GM12873 (cell line): ENCODE measurements around the gene OR6N1.

Source experiments
- TF ChIP-seq, protein P1 (sequence below): IDR thresholded peaks from 2 replicates; pipeline ENCODE4 v1.5.1; 2012; ENCODE audit warnings: low read depth, mild to moderate bottlenecking, moderate library complexity, low read length, control low read depth; ENCODE audit not compliant: insufficient read depth; ENCODE audit errors: missing control alignments

OR6N1 gene, protein sequence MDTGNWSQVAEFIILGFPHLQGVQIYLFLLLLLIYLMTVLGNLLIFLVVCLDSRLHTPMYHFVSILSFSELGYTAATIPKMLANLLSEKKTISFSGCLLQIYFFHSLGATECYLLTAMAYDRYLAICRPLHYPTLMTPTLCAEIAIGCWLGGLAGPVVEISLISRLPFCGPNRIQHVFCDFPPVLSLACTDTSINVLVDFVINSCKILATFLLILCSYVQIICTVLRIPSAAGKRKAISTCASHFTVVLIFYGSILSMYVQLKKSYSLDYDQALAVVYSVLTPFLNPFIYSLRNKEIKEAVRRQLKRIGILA

DNA sequence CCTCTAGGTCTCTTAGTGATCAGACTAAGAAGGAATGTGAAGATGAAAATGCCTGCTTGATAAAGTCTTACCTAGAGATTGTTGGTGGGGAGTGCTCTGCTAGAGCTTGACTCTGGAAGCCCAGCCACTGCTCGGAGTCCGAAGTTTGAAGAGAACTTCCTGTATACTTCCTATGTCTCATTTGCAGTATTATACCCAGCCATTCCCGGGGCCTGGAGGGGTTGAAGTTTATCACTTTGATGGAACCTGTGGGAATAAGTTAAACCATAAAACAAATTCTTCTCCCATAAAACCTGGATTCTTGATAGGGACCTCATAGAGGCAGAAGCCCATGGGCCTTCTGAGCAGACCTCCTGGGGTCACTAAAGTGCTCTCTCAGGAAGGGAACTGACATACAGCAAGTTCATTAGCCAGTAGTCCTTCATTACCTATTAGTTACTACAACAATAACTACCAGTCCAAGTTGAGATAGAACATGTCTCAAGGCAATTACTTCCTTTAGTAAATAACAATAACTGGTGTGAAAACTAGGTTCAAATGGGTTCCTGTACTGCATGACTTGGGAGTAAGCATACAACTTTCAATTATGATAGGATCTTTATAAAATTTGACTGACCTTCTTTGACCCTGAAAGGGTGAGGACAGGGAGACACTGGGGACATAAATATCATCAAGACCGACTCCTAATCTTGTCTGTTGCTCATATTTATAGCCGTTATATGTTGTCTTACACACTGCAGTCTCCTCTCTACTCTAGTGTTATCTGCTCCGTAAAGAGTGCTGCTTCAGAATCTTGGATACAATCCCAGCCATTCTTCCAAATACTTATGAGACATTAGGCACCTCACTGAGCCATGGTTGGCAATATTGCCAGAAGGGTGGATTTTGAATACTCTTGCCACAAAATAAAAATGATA lies at the start of gene OR6N1:
Gene OR6N1, minus strand, starts transcription at position 246 of the 917 bp plus-strand sequence. CDS start 5,513 bp downstream, outside the sequence.
- TF ChIP-seq, protein P1, sequence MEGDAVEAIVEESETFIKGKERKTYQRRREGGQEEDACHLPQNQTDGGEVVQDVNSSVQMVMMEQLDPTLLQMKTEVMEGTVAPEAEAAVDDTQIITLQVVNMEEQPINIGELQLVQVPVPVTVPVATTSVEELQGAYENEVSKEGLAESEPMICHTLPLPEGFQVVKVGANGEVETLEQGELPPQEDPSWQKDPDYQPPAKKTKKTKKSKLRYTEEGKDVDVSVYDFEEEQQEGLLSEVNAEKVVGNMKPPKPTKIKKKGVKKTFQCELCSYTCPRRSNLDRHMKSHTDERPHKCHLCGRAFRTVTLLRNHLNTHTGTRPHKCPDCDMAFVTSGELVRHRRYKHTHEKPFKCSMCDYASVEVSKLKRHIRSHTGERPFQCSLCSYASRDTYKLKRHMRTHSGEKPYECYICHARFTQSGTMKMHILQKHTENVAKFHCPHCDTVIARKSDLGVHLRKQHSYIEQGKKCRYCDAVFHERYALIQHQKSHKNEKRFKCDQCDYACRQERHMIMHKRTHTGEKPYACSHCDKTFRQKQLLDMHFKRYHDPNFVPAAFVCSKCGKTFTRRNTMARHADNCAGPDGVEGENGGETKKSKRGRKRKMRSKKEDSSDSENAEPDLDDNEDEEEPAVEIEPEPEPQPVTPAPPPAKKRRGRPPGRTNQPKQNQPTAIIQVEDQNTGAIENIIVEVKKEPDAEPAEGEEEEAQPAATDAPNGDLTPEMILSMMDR, result no peak

DNA sequence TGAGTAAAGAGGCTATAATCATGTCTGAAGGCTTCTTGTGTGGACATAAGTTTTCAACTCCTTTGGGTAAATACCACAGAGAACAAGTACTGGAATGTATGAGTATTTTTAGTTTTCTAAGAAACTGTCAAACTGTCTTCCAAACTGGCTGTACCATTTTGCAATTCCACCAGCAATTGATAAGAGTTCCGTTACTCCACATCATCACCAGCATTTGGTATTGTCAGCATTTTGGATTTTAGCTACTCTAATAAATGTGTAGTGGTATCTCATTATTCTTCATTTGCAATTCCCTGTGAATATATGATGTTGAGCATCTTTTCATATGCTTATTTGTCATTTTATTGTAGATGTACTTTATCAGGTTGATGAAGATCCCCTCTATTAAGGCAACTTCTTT lies 49.7 kb upstream of the OR6N1 start:
- TF ChIP-seq, protein P1, result no peak

DNA sequence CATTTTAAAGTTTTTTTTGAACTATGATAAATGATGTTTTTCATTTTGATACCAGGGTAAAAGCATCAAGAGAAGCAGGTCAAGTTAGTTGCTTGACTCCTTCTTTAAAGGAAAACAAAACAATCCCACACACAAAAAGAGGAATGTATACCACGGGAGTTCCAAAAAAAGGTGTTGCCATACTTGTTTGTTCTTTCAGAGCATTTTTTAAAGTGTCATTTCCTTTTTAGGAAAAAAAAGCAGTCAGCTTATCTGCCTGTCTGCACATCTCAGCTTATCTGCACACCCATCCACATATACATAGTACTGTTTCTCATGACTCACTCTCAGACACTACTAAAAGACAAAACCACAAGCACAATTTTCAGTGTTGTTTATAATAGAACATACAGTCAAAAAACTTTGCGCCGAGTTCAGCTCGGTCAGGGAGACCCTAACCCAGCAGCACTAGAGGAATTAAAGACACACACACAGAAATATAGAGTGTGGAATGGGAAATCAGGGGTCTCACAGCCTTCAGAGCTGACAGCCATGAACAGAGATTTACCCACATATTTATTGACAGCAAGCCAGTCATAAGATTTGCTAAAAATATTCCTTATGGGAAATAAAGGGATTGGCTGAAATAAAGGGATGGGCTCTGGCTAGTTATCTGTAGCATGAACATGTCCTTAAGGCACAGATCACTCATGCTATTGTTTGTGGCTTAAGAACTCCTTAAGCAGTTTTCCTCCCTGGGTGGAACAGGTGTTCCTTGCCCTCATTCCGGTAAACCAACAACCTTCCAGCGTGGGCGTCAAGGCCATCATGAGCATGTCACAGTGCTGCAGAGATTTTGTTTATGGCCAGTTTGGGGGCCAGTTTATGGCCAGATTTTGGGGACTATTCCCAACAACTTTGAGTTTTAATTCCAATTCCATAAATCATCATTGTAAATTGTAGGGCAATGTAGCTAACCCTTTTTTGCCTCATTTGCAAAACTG lies 47.8 kb upstream of the OR6N1 start:
- TF ChIP-seq, protein P1, result no peak

DNA sequence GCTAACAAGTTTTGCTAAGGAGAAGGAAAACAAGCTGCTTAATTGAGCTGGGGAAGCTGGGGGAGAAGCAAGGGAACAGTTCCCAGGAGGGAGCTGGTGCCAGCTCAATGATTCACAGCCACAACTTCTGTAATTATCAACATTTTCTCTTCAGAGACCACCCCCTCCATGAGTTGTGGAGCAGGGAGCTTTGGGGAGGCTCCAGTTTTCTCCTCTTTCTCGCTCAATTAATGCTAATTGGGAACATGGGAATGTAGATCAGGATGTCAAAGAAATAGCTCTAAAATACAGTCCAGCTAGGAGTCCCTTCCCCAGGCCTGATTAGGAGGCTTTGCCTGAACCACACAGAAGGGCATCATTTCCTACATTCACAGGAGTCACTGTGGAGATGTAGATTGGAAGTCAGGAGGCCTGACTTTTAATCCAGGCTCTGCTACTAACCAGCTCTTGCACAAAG lies 47.0 kb upstream of the OR6N1 start:
- TF ChIP-seq, protein P1, result no peak

DNA sequence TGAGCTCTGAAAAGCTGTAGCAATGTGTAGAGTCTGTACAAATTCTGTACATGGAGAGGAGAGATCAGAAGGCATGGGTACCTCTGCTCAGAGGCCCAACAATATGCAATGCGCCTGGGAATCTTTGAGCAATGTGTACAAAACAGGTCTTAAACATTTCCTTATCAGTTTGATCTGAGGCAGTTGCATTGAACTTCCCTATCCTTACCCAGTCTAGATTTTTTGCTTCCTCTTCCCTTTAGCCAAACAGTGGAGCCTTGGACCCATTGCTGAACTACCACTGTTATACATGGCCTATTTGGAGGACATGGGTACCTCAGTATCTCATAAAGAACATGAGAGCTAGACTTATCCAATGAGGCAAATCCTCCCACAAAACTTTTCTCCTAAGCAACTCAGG lies 46.6 kb upstream of the OR6N1 start:
- TF ChIP-seq, protein P1, result no peak

DNA sequence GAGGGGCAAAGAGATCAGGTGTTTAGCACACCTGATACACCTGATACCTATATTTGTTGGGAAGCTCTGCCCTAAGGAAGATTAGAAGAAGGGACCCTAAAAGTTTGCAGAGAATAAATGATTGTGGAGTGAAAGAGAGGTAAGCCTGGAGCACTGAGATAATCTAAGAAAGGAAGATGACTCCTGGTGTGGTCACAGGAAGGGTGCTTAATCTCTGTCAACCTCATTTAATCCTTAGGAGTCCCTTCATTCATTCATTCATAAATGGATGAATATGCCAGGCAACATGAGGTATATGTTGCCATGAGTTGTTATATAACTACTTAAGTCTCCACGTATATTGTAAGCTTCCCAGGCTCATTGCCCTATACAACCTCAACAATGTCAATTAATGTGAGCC lies 43.0 kb upstream of the OR6N1 start:
- TF ChIP-seq, protein P1, result no peak
